Fibroblast of lung (primary cell): ENCODE data around the gene PUM2.

Experiments
- EZH2 ChIP-seq: IDR thresholded peaks from 2 replicates; pipeline ENCODE4 v1.5.1; 2012; ENCODE audit warnings: low read length, control low read depth, mild to moderate bottlenecking; ENCODE audit errors: missing control alignments
- TF ChIP-seq, protein P1 (sequence below), 2 donors: IDR thresholded peaks in 1 of 2; conservative IDR thresholded peaks in 1 of 2; 1 replicate in 1 of 2; 2 replicates in 1 of 2; pipeline ENCODE4 v1.5.1; 2011 to 2012; ENCODE audit warnings: low read length in 2 of 2, control low read depth in 1 of 2, inconsistent platforms in 1 of 2, low read depth in 1 of 2, mild to moderate bottlenecking in 1 of 2

DNA sequence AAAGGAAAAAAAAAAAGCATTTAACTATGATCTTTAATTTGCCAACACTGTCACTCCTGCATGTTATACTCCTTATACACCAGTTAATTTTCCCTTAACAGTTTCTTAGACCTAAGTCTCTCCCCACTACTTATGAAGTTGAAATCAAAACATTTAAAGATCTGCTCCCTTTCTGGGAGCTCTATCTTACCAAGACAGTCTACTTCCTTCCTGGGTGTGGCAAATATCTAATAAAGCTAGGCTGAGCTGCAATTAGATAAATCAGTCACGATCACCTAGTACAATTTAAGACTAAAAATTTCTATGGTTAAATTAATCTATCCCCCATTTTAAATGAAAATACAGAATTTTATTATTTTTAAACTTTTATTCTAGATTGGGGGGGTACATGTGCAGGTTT, 33.4 kb downstream of the PUM2 start:
- TF ChIP-seq, protein P1, sequence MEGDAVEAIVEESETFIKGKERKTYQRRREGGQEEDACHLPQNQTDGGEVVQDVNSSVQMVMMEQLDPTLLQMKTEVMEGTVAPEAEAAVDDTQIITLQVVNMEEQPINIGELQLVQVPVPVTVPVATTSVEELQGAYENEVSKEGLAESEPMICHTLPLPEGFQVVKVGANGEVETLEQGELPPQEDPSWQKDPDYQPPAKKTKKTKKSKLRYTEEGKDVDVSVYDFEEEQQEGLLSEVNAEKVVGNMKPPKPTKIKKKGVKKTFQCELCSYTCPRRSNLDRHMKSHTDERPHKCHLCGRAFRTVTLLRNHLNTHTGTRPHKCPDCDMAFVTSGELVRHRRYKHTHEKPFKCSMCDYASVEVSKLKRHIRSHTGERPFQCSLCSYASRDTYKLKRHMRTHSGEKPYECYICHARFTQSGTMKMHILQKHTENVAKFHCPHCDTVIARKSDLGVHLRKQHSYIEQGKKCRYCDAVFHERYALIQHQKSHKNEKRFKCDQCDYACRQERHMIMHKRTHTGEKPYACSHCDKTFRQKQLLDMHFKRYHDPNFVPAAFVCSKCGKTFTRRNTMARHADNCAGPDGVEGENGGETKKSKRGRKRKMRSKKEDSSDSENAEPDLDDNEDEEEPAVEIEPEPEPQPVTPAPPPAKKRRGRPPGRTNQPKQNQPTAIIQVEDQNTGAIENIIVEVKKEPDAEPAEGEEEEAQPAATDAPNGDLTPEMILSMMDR (conservative IDR thresholded peaks at IDR 0.05 in 1 of 2, IDR thresholded peaks at IDR 0.05 in 1 of 2; ENCODE audit: low read depth in 1 of 2, low read length in 2 of 2) = no peak
- TF ChIP-seq EZH2 = no peak
